KOPT-K1 (cell line): ENCODE data around the gene FRY.
"Not testable (repeated sequence)": the region's sequence is repeated elsewhere in the genome, so short reads cannot be mapped to it uniquely, and the experiment has no call there.

Source experiments
- H3K27ac ChIP-seq: fragments of 200-600 bp; sonication (generic); 2 replicates; pipeline ENCODE4 v1.5.1; 2016; ENCODE audit warnings: antibody characterized with exemption, mild to moderate bottlenecking, low read depth, low read length; ENCODE audit not compliant: poor library complexity, severe bottlenecking
- H3K36me3 ChIP-seq: fragments of 200-600 bp; sonication (generic); 2 replicates; pipeline ENCODE4 v1.5.1; 2017; ENCODE audit warnings: antibody characterized with exemption, mild to moderate bottlenecking, low read length, moderate library complexity; ENCODE audit not compliant: insufficient read depth
- H3K9me3 ChIP-seq: fragments of 200-600 bp; sonication (generic); 2 replicates; pipeline ENCODE4 v1.5.1; 2017; ENCODE audit warnings: antibody characterized with exemption, low read length, mild to moderate bottlenecking; ENCODE audit not compliant: insufficient read depth, poor library complexity, severe bottlenecking

FRY gene

DNA sequence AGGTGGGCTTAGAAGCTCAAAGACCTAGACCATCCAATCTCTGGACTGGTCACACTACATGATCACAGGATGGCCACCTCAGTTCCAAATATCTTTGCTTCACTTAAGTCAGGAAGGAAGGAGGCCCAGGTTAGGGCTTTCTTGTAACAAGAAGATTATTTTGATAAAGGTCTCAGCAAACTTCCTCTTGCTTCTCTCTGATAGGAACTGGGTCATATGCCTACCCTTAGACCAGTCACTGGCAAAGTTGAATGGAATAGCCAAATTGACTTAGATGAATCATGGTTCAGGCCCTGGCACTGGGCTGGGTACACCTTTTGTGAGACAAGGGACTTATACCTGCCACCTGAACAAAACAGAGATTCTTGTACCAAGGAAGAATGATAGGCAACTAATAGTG lies 11.0 kb downstream of the FRY start:
- no peaks in the 10 kb centered on the region for H3K9me3 ChIP-seq
- H3K27ac ChIP-seq = no peak overlapping the region
- H3K36me3 ChIP-seq = no peaks in the 10 kb centered on the region

GRCh38 chr13:32044446-32044845 lies 12.9 kb downstream of the FRY start:
- Histone ChIP-seq H3K27ac (no peak overlapping the region), H3K36me3 (no peaks in the 10 kb centered on the region), H3K9me3 (no peaks in the 10 kb centered on the region)

DNA sequence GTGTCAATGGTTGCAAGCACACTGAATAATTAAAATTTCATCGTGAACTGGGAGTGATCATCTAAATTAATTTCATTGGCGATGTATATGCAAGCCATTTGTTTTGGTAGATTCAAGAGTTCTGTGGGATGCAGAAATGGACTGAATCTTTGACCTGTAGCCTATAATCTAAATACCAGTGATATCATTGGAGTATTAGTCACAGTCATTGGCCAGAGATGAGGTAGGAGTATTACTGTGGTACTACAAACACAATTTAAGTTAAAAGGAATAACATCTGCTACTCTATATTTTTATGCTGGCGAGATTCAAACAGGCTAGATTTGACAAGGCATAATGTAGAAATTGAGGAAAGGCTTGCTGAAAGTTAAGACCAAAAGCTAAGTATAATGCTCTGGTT lies 14.0 kb downstream of the FRY start:
- Histone ChIP-seq H3K9me3 (no peaks in the 10 kb centered on the region), H3K36me3 (no peaks in the 10 kb centered on the region), H3K27ac (no peak overlapping the region)

- no peak overlapping the region for H3K27ac ChIP-seq
- no peaks in the 10 kb centered on the region for H3K36me3 ChIP-seq
- H3K9me3 ChIP-seq = no peaks in the 10 kb centered on the region
Observed at GRCh38 chr13:32045982-32046785, 14.6 kb downstream of the FRY start.

GRCh38 chr13:32047088-32047487 lies 15.5 kb downstream of the FRY start:
- H3K27ac ChIP-seq = no peak overlapping the region
- no peaks in the 10 kb centered on the region for H3K9me3 ChIP-seq
- no peaks in the 10 kb centered on the region for H3K36me3 ChIP-seq

GRCh38 chr13:32047793-32048192 lies 16.2 kb downstream of the FRY start:
- H3K9me3 ChIP-seq = no peaks in the 10 kb centered on the region
- H3K27ac ChIP-seq = no peak overlapping the region
- no peaks in the 10 kb centered on the region for H3K36me3 ChIP-seq

GRCh38 chr13:32048816-32049215 lies 17.2 kb downstream of the FRY start:
- no peak overlapping the region for H3K27ac ChIP-seq
- no peaks in the 10 kb centered on the region for H3K36me3 ChIP-seq
- no peaks in the 10 kb centered on the region for H3K9me3 ChIP-seq

GRCh38 chr13:32051156-32051555 lies 19.6 kb downstream of the FRY start:
- H3K36me3 ChIP-seq = no peaks in the 10 kb centered on the region

DNA sequence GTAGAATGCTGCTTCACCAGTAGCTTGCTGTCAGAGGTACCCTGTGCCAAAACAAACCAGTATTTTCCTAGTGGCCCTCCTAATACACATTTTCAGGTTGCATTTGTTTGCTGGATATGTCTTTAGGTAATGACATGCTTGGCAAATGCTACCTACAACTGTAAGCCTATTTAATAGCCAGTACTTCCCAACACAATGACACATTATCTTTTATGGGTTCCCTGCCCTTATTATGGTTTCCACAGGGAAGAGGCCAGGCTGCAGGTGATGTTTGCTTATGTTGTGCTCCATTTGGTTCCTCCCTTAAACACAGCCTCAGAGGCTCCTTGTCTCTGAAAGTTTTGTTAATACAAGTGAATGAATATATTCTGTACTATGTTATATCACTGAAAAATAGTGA lies 24.7 kb downstream of the FRY start:
- no peaks in the 10 kb centered on the region for H3K9me3 ChIP-seq
- no peak overlapping the region for H3K27ac ChIP-seq
- no peaks in the 10 kb centered on the region for H3K36me3 ChIP-seq

More at GRCh38 chr13:32051156-32051555, 19.6 kb downstream of the FRY start:
- no peak overlapping the region for H3K27ac ChIP-seq
- H3K9me3 ChIP-seq = no peaks in the 10 kb centered on the region

GRCh38 chr13:32057325-32057724 lies 25.8 kb downstream of the FRY start:
- not testable (repeated sequence) for H3K36me3 ChIP-seq, H3K27ac ChIP-seq

DNA sequence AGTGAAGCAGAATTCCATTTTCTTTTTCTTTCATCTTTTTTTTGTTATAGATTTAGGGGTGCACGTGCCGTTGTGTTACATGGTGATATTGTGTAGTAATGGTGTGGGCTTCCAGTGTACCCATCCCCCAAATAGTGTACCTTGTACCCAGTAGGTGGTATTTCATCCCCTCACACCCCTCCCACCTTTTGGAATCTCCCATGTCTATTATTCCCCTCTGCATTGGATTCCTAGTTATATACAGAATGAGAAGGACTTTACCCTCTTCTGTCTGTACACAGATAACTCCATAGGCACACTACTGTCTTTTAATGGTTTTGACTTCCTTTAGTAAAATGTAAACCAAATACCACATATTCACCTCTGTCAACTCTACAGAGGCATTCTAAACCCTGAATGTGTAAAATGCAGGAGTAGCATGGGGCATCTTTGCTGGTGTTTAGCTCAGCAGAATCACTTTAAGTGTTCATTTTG lies 28.0 kb downstream of the FRY start:
- Histone ChIP-seq H3K9me3 (no peaks in the 10 kb centered on the region), H3K27ac (no peak overlapping the region), H3K36me3 (no peaks in the 10 kb centered on the region)

More at GRCh38 chr13:32057325-32057724, 25.8 kb downstream of the FRY start:
- H3K9me3 ChIP-seq = not testable (repeated sequence)

DNA sequence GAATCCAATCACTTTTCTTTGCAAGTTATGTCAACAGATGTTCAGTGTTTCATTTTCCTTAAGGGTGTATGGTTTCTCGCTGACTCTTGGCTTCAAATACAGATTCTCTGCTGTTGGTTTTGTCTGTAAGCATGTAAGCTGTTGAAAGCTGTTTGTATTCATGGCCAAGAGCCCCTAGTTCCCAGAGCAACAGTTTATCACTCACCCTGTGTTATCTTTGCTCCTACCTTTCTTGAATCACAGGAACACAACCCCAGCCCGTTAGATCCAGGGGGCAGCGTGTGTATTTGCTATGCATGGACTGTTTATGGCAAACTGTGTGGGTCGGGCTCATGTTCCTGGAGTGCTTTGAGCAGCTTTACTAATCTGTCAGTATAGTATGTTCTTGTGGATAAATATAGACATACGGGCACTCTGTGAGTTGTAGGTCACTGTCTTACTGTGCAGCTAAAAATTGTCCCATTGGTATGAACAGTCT lies 28.9 kb downstream of the FRY start:
- H3K9me3 ChIP-seq = no peaks in the 10 kb centered on the region
- H3K27ac ChIP-seq = no peak overlapping the region
- no peaks in the 10 kb centered on the region for H3K36me3 ChIP-seq

- H3K27ac ChIP-seq = no peak overlapping the region
- H3K36me3 ChIP-seq = no peaks in the 10 kb centered on the region
- no peaks in the 10 kb centered on the region for H3K9me3 ChIP-seq
Observed at GRCh38 chr13:32063619-32064233, 32.2 kb downstream of the FRY start.

DNA sequence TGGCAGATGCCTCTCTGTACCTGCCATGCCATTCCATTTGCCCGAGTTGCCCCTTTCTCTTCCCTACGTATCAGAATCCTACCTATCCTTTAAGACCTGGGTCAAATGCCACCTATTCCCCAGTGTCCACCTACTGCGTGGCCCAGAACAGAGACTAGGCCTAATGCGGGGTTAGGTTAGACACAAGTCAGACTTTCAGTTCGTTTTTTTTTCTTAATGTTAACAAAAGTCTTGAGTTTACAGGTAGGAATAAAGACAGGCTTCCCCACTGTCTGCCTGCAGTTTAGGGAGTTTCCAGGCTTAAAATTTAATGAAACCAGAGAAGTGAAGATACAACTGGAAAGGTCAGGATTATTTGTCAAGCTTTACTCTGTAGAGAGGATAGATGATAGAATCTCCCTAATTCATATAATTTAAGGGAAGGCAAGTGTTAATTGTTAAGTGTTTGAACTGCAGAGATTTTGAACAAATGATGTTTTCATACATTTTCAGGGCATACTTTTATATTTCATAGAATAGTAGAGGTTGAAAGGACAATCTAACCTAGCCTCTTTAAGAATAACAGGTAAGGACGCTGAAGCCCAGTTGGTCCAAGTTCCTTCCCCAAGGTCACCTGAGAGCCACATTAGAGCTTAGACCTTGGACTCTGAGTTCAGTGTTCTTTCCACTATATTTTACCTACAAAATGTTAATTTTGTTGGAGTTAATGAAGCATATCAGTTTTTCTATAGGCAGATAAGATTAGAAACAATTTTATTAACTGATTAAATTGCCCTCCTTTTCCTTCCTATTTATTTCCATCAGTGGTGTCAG lies 35.8 kb downstream of the FRY start:
- H3K9me3 ChIP-seq = no peaks in the 10 kb centered on the region
- no peak overlapping the region for H3K27ac ChIP-seq
- H3K36me3 ChIP-seq = no peaks in the 10 kb centered on the region

- Histone ChIP-seq H3K9me3 (no peaks in the 10 kb centered on the region), H3K36me3 (no peaks in the 10 kb centered on the region), H3K27ac (no peak overlapping the region)
Observed at GRCh38 chr13:32068255-32068654, 36.7 kb downstream of the FRY start.
